Body of pancreas (tissue), 4 donors: Measurements from ENCODE around the gene TSPAN15.

Experiments used
- POLR2A ChIP-seq, 3 donors: fragments of 450-650 bp; IDR thresholded peaks; one replicate each; pipeline ENCODE4 v1.6.1; 2016; ENCODE audit warnings: antibody characterized with exemption in 3 of 3, mild to moderate bottlenecking in 2 of 3
- TF ChIP-seq, protein P1 (sequence below), 7 experiments: fragments of 450-650 bp in 4 of 7; fragments of 200-600 bp in 3 of 7; sonication (generic) in 3 of 7; IDR thresholded peaks; one replicate each; pipeline ENCODE4 v1.5.1; 2016 to 2019; ENCODE audit warnings: antibody characterized with exemption in 7 of 7

DNA sequence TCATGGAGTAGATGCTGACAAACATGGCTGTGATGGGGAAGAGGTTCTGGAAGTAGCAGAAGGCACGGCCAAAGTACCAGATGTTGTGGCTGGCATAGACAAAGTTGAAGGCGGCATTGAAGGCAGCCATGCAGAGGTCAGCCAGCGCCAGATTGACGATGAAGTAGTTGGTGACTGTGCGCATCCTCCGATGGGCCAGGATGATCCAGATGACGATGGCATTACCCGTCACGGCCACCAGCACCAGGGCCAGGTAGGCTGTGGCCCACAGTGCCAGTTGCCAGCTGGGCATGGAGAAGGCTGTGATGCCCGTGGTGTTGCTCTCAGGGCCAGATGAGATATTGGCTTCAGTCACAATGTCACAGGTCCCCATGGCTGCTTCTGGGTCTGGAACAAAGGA is 35.3 kb upstream of the TSPAN15 start:
- TF ChIP-seq, protein P1, sequence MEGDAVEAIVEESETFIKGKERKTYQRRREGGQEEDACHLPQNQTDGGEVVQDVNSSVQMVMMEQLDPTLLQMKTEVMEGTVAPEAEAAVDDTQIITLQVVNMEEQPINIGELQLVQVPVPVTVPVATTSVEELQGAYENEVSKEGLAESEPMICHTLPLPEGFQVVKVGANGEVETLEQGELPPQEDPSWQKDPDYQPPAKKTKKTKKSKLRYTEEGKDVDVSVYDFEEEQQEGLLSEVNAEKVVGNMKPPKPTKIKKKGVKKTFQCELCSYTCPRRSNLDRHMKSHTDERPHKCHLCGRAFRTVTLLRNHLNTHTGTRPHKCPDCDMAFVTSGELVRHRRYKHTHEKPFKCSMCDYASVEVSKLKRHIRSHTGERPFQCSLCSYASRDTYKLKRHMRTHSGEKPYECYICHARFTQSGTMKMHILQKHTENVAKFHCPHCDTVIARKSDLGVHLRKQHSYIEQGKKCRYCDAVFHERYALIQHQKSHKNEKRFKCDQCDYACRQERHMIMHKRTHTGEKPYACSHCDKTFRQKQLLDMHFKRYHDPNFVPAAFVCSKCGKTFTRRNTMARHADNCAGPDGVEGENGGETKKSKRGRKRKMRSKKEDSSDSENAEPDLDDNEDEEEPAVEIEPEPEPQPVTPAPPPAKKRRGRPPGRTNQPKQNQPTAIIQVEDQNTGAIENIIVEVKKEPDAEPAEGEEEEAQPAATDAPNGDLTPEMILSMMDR (IDR thresholded peaks at IDR 0.05) = no peak
- TF ChIP-seq POLR2A (IDR thresholded peaks at IDR 0.05) = no peak
